Islet of Langerhans (tissue), 1 donor: ENCODE measurements around the gene NPIPA2.
"Not testable (repeated sequence)": the region's sequence is repeated elsewhere in the genome, so short reads cannot be mapped to it uniquely, and the experiment has no call there.

Experiments
- FAIRE-seq: peaks from one replicate; lab custom pipeline; 2011; peaks lifted over from hg19 to GRCh38; lab: Jason Lieb, UNC

The NPIPA2 gene

DNA sequence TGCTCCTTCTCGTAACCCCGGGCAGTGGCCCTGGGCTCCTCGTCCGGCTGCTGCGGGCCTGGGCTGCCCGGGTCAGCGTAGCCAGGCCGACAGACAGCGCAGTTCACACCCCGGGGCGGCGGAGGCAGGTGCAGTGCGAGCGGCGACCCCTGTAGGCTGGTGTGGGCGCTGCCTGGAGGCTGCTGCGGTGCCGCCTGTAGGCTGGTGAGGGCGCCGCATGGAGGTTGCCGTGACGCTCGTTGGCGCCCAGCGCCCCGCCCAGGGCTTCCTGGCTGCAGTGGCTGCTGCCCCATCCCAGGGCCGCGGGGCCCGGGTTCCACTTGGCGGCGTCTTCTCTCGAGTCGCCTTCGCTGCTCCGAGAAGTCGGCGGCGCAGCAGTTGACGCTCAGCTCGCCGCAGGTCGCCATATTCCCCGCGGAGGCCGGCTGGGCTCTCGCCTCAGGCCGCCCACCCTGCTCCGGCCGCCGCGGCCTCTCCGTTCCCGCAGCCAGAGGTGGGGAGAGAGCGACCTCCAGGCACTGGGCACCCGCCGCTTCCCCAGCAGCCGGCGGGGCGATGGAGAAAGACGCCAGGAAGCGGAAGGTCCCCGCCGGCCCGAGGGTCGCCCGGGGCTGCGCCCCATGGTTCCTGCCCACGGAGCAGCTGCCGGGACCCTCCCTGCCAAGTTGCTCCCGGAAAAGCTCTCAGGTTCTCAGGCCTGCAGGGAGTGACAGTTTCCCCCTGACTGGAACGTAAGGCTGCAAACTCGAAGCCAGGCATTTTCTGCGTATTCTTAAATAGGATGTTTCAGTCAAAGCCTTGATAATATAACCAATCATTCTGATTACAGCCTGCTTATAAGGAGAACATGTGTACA, at the start of gene NPIPA2:
TSS of gene NPIPA2 (plus strand) at position 261 of the 856 bp plus-strand sequence. CDS start 5,533 bp downstream, outside the sequence.
- not testable (repeated sequence) for FAIRE-seq

- FAIRE-seq: not testable (repeated sequence)
Measured at GRCh38 chr16:14694129-14694528, 48.2 kb upstream of the NPIPA2 start, which contains the start of gene PLA2G10. Gene PLA2G10, minus strand, starts transcription at chr16:14694308. Its CDS starts 79 bp downstream, at chr16:14694229.

GRCh38 chr16:14701859-14702258, 40.5 kb upstream of the NPIPA2 start:
- peak; percentile 66 for FAIRE-seq

GRCh38 chr16:14702672-14703071, 39.7 kb upstream of the NPIPA2 start:
- FAIRE-seq: not testable (repeated sequence)

- not testable (repeated sequence) for FAIRE-seq
Measured at GRCh38 chr16:14703156-14704011, 38.9 kb upstream of the NPIPA2 start, which contains the start of gene NPIPA3. Gene NPIPA3, plus strand, starts transcription at chr16:14703411. Its CDS starts 5,533 bp downstream, at chr16:14708944.

GRCh38 chr16:14733233-14733632, 9.1 kb upstream of the NPIPA2 start:
- not testable (repeated sequence) for FAIRE-seq

GRCh38 chr16:14740832-14741385, 1.4 kb upstream of the NPIPA2 start:
- not testable (repeated sequence) for FAIRE-seq

DNA sequence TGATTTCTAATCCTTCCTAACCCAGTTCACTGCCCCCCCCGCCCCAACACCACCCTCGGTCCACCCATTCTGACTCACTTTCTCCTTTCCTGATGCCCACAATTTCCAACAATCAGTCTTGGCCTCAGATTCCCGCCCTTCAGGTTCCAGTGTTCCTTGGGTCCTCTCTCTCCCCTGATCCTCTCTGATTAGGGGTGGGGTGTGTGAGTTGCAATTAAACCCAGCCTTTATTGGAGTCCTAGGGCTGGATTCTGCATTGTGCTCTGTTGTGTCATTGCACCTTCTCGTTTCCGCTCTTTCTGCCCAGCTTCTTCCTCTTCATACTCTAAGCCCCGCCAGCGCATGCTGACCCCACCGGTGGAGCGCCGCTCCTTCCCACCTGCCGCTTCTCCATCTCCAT, 539 bp upstream of the NPIPA2 start:
- FAIRE-seq: not testable (repeated sequence)

DNA sequence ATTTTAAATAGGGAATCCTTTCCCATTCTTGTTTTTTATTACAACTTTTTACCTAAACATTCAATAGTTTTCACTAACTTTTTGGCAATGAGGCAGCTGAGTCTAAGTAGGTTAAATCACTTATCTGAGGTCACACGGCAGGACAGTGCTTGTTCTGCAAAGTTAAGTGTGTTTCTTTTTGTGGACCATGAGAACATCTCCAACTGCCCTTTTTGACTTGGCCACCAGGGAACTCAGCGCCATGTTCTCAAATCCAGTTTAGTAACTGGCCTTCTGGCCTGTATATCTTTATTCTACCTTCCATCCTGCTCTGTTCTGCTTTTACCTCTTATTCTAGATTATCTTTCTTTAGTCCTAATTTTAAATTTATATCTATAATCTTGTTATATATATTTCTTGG, 31.3 kb downstream of the NPIPA2 start:
- not testable (repeated sequence) for FAIRE-seq

DNA sequence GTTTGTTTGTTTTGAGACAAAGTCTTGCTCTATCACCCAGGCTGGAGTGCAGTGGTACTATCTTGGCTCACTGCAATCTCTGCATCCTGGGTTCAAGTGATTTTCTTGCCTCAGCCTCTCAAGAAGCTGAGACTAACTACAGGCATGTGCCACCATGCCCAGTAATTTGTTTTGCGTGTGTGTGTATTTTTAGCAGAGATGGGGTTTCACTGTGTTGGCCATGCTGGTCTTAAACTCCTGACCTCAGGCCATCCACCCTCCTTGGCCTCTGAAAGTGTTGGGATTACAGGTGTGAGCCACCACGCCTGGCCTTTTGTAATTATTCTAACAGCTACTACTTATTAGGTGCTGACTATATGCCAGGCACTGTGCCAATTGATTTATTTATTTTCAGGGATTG, 33.3 kb downstream of the NPIPA2 start:
- not testable (repeated sequence) for FAIRE-seq

DNA sequence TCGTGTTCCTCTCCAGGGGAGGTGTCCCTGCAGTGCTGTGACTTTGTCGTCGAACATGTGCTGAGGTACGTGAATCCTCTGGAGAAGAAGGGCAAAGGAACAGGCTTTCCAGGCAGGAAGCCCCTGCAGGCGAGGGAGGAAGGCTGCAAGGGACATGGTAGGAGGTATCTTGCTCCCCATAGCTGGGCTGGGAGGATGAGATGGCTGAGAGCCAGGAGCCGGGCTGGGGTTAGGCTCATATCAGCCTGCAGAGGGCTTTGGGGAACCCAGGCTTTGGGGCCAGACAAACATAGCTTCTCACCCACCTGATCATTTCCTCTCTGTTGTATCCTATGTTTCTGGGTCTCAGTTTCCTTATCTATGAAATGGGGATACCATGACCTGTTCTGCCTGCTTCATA, 34.4 kb downstream of the NPIPA2 start:
- FAIRE-seq: not testable (repeated sequence)

DNA sequence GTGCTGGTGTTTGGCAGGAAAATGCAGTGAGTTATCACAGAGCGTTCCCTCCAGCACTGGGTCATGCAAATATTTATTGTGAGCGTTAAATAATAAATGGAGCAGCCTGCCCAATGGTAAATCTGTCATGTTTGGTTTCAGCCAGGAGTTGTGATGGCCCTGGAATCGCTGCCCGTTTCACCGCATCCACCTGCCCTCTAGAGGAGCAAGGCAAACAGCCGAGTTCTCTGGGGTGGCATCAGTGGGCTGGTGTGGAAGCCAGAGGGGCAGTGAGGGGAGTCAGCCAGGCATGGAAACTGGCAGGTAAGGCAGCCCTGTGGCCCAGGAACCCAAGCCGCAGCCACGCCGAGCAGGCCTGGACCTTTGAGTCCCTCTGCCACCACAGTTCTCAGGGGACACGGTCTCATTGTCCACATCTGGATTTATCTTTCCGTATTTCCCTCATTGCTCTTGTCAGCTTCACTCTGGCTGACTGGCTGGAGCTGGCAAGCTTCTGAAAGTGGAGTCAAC, 37.1 kb downstream of the NPIPA2 start:
- not testable (repeated sequence) for FAIRE-seq

DNA sequence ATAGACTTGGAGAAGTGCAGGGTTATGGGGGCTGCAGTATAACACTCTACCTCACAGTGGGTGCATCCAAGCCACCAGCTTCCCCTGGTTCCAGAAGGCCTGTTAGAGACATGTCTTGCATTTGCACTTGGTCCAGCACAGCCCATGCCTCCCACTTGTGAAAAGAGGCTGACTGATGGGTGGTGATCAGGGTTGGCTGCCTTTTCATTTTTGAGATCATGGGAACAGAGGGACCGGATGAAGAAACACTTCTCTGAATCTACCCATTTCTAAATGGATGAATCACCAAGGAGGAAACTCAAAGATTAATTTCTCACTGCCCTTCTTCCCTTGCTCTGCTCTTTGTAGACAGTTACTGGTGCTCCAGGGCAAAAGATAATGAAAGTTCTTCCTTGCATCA, 43.8 kb downstream of the NPIPA2 start:
- FAIRE-seq: not testable (repeated sequence)

DNA sequence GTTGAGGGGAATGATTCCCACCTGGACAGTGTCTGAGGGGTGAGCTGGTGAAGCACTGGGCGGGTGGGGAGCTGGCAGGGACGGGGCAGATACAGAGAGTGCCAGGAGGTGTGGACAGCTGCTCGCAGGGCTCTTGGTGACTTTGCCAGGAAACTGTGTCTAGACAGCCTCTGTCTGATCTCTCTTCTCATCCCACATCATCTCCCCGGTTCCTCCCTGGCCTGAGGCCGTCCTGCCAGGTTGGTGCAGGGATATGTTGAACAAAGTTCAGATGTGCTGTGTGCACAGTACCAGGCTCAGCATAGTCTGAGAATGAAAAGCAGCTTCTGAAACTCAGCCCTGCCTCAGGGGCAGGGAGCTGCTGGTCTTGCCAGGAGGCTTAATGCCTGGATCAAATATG, 47.2 kb downstream of the NPIPA2 start:
- FAIRE-seq: not testable (repeated sequence)

DNA sequence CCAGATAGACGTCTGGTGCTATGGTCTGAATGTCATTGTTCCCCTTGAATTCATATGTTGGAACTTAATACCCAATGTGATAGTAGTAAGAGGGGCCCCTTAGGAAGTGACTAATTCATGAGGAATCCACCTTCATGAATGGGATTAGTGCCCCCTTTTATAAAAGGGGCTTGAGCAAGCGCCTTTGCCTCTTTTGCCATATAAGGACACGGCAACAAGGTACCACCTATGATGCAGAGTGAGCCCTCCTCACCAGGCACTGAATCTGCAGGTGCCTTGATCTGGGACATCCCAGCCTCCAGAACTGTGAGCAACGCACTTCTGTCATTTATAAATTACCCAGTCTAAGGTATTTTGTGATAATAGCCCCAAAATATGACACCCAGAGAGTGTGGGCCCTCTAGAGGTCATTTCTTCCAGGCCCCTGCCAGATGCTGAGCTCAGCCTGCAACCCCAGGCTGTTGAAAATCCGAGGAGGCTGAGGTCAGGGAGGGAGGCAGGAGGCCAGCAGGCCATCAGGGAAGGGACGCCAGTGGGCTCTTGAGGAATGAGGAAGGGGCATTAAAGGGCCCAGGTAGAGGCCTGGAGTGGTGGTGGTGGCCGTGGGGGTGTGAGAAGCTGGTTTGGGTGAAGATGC, 48.1 kb downstream of the NPIPA2 start:
- not testable (repeated sequence) for FAIRE-seq

- not testable (repeated sequence) for FAIRE-seq
Measured at GRCh38 chr16:14792914-14793313, 50.6 kb downstream of the NPIPA2 start.

- FAIRE-seq: not testable (repeated sequence)
Measured at GRCh38 chr16:14797558-14797957, 55.2 kb downstream of the NPIPA2 start.

DNA sequence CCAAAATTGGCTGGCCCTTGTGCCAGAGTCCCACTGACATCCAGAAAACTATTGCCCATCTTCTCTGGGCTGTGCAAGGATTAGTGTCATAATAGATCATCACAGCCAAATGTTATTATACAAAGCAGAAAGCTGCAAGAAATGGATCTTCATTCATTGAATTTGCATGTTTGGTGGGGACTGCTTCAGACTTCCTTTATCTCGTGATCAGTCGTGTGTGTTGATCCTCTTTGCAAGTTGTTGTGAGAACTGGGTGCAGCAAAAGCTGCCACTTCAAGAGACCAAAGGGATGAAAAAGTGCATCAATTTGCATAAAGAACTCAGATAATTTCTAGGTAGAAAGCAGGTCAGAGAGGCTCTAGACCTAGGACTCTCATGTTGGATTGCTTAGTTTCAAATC, 61.2 kb downstream of the NPIPA2 start:
- not testable (repeated sequence) for FAIRE-seq

- not testable (repeated sequence) for FAIRE-seq
Measured at GRCh38 chr16:14807184-14807678, 64.9 kb downstream of the NPIPA2 start.

GRCh38 chr16:14813890-14814289, 71.6 kb downstream of the NPIPA2 start:
- not testable (repeated sequence) for FAIRE-seq
